T-helper 1 cell (primary cell): ENCODE data around the gene VASH2.

Experiments
- DNase-seq, 5 donors: peaks; one replicate each; pipeline ENCODE4 v3.0.0-alpha.2; 2012 to 2020

Gene VASH2

GRCh38 chr1:212930986-212931678 lies 19.2 kb upstream of the VASH2 start:
- DNase-seq = no peak

GRCh38 chr1:212933815-212934471 lies 16.4 kb upstream of the VASH2 start:
- DNase-seq = no peak

DNA sequence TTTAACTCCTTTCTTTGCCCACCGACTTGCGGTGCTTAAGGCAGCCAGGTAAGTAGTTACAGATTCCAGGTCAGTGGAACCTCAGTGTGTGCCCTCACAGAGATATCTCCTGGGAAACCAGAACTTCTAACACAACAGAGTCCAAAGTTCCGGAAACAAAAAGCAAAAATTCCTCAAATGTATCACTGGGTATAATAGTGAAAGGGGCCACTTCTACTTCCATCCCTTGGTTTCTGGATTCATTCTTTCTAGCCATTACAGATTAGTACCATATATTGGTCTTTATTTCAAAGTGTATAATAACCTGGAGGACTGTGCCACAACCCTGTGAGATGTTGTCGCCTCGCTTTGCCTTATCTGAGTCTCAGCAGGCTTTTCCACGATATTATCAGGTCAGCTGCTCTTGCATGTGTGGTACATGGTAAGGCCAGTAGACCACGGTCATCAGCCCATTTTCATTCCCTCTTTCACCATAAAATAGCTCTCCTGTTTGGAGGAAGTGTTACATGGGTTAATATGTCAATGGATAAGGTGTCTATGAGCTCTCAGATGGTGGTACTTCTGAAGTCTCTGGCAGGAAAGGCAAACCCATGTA lies 14.9 kb upstream of the VASH2 start:
- no peak for DNase-seq

DNA sequence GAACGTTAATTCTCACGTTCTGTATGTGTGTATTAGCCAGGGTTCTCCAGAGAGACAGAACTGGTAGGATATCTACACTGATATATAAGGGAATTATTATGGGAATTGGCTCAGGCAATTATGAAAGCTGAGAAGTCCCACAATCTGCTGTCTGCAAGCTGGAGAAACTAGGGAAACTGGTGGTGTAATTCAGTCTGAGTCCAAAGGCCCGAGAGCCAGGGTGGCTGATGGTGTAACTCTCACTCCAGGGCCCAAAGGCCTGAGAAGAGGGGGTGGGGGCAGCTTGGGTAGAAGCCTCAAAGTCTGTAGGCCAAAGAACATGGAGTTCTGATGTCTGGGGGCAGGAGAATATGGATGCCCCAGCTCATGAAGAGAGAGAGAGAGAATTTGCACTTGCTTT lies 13.3 kb upstream of the VASH2 start:
- no peak for DNase-seq

- no peak for DNase-seq
These were observed 11.5 kb upstream of the VASH2 start for GRCh38 chr1:212938846-212939245.

GRCh38 chr1:212941452-212941851 lies 8.9 kb upstream of the VASH2 start:
- no peak for DNase-seq

- no peak for DNase-seq
These were observed 7.5 kb upstream of the VASH2 start for GRCh38 chr1:212942679-212943392.

- no peak for DNase-seq
These were observed 7.0 kb upstream of the VASH2 start for GRCh38 chr1:212943393-212943710.

DNA sequence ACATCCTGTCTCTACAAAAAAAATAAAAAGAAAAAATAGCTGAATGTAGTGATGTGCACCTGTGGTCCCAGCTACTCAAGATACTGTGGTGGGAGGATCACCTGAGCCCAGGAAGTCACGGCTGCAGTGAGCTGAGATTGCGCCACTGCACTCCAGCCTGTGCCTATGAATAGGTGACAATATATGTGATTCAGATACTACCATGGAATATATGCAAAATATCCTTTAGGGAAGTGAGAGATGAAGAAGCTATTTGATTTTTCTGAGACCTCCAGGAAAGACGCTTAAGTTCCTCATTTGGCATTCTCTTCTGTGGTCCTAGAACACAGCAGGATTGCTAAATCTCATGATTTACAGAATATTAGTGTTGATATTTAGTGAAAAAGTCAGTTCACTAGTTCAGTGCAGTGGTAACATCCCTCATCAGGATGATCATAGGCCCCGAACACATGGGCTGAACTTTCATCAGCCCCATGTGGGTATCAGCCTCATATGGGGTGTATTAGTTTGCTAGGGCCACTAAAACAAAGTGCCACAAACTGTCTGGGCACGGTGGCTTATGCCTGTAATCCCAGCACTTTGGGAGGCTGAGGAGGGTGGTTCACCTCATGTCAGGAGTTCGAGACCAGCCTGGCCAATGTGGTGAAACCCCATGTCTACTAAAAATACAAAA lies 6.0 kb upstream of the VASH2 start:
- DNase-seq = no peak

GRCh38 chr1:212945056-212945455 lies 5.3 kb upstream of the VASH2 start:
- no peak for DNase-seq

GRCh38 chr1:212945463-212946160 lies 4.7 kb upstream of the VASH2 start:
- DNase-seq = no peak

- no peak for DNase-seq
These were observed 3.5 kb upstream of the VASH2 start for GRCh38 chr1:212946872-212947271.

GRCh38 chr1:212949771-212950170 lies 570 bp upstream of the VASH2 start:
- DNase-seq = no peak

DNA sequence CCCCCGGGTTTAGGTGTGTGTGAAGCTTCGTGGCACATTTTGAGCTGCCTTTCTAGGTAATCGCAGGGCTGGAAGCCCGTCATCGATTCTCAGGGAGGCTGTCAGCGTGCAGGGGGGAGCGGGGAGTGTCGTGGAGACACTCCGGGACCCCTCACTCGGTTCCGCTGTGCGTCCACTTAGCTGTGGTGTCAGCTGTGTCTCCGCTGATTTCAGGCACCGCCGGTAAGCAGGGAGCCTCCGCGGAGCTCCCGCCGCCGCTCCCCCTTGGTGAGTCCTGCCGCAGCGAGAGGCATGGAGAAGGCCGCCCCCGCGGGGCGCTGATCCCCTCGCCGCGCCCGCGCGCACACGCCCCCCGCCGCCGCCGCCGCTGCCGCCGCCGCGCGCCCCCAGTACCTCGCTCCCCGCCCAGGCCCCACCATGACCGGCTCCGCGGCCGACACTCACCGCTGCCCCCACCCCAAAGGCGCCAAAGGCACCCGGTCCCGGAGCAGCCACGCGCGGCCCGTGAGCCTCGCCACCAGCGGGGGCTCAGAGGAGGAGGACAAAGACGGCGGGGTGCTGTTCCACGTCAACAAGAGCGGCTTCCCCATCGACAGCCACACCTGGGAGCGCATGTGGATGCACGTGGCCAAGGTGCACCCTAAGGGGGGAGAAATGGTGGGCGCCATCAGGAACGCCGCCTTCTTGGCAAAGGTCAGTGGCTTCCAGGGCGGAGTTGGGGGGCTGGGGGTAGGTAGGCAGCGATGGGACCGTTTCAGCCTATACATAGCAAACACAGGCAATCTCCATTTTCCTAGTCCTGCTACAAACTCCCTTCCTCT lies 995 bp downstream of the VASH2 start:
- no peak for DNase-seq

DNA sequence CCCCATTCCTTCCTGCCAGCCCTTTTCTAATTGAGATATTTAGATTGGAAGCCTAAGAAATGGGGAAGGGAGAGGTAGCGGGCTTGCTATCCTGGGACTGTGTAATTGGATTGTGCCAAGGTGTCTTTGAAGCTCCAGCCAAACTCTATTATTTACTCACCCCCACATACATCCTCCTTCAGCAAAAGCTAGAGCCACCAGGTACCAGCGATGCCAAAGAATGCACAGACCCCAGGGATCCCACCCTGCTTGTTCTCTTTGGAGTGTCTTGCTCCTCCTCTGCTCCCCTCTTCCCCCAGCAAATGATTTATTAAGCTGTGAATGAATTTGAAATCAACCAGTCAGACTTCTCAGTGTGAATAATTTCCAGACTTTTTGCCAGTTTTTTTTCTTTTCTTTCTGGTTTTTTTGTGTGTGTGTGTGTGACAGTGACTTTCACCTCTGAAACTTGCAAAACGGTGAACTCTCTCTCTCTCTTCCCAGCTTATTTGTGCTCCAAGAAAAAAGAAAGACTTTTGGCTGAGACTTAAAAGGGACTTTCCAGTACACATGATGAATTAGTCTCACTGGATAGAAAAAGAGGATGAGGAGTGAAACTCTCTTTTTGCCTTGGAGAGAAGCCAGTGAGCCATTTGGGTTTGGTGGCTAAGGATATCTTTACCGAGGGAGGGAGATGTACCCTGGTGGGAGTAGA lies 1.8 kb downstream of the VASH2 start:
- DNase-seq = no peak

GRCh38 chr1:212952641-212952976 lies 2.3 kb downstream of the VASH2 start:
- DNase-seq = no peak

DNA sequence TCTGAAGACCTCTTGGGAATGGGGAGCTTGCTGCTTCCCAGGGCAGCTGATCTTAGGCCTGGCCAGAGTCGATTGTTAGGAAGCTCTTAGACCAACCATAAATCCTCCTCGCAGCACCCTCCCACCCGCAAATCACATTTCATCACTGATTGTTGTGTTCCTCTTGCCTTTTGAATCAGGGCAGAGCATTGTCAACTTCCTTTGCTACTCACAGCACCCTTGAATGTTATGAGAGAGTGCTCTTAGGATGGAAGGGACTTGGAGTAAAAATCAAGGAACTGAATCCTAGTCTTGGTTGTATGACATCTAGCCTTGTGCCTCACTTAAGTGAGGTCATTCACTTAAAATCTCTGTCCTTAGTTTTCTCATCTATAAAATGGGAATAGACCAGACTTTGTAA lies 3.0 kb downstream of the VASH2 start:
- no peak for DNase-seq

- DNase-seq = no peak
These were observed 4.2 kb downstream of the VASH2 start for GRCh38 chr1:212954514-212954913.

DNA sequence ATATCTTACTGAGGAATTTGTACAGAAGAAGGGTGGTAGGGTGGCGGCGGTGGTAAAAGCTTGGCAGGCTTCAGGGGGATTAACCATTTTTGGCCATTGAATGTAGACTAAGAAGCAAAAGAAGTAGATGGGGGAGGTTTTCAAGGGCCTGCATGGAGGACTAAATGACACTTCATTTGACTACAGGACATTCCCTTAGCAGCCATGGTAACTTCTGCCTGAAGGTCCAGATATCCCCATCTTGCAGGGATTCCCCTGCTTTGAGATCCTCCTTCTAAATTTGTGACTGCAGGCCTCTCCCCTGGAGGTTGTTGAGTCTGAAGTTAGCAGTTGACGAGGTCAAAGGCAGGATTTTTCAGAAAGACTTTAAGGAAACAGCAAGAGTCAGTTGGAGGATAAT lies 4.8 kb downstream of the VASH2 start:
- DNase-seq = no peak

DNA sequence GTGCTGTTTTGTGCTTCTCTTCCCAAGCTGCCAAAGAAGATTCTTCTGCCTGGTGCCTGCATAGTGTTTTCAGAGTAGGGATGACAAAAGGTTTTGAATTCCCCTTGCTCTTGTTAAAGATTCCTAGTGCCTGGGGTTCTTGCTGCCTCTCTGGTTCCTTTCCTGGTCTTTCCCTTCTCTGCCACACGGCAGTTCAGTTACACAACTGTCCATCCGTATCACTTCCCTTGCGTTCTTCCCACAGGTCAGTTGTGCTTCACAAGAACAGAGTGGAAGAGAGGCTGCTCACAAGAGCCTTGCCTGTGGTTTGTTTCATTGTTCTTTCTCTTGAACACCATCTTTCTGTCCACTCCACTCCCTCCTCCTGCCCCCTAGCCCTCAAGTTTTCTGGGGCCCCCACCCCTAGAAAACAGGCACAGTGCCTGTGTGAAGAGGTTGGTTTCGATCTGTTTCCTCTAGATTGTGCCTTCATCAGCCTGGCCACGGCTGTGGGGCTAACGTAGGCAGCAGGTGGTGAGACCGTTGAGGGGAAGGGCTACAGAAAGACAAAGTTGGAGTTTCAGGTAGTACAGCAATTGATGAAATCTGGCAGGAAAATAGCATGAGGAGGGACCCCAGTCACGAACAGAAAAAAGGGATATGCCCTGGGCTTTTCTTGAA lies 5.8 kb downstream of the VASH2 start:
- no peak for DNase-seq

DNA sequence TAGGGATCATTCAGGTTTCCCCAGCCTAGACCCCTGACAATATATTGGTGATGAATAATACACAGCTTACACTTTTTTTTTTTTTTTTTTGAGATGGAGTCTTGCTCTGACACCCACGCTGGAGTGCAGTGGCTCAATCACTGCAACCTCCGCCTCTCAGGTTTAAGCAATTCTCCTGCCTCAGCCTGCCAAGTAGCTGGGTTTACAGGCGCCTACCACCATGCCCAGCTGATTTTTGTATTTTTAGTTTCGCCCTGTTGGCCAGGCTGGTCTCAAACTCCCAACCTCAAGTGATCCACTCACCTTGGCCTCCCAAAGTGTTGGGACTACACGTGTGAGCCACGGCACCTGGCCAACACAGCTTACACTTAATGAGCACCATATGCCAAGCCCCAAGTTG lies 7.2 kb downstream of the VASH2 start:
- no peak for DNase-seq
